IMR-90 (cell line): ENCODE results near the gene IL18BP. TPM values are rescaled to one million over a fixed set of nuclear protein-coding genes. Genes with fewer than 3 reads are reported as not detected.

Experiments used
- ATAC-seq: fragments of 200-7000 bp; cut with Tn5 transposase; 2 replicates; pipeline ENCODE4 v1.9.1; 2020; ENCODE audit warnings: low read depth, mild to moderate bottlenecking, moderate library complexity
- BruUV-seq: library from RNA; stranded (reverse); fragments of 400-500 nt; replicated peaks from 2 replicates; lab custom pipeline; 2021; lab: Mats Ljungman, UMichigan
- CTCF ChIA-PET: fragments of 300-600 bp; formaldehyde crosslinking; extraction: SDS; loops from one replicate; lab custom pipeline; 2021; ENCODE audit warnings: antibody characterized with exemption; lab: Yijun Ruan, JAX
- POLR2A ChIA-PET: fragments of 300-600 bp; sonication (Branson Sonifier 250); formaldehyde crosslinking; loops from one replicate; lab custom pipeline; 2022; ENCODE audit warnings: antibody characterized with exemption; ENCODE audit not compliant: unreplicated experiment; lab: Charles Lee
- DNase-seq: peaks from one replicate; pipeline ENCODE4 v3.0.0; 2013
- H2AFZ ChIP-seq: replicated peaks from 2 replicates; pipeline ENCODE3; 2013; ENCODE audit warnings: low read length, mild to moderate bottlenecking; ENCODE audit not compliant: poor library complexity
- H2AK5ac ChIP-seq: 2 replicates; pipeline ENCODE4 v1.6.1; 2013; ENCODE audit warnings: low read depth, low read length, inconsistent platforms
- H2AK9ac ChIP-seq: replicated peaks from 2 replicates; pipeline ENCODE3; 2013; ENCODE audit warnings: mild to moderate bottlenecking, low read depth, low read length, moderate library complexity; ENCODE audit not compliant: poor library complexity
- H2BK120ac ChIP-seq: 2 replicates; pipeline ENCODE4 v1.6.1; 2013; ENCODE audit warnings: low read depth, low read length, inconsistent platforms
- H2BK15ac ChIP-seq: 3 replicates; pipeline ENCODE4 v1.6.1; 2013; ENCODE audit warnings: low read depth, low read length, inconsistent platforms
- H2BK20ac ChIP-seq: 2 replicates; pipeline ENCODE4 v1.6.1; 2013; ENCODE audit warnings: low read depth, mild to moderate bottlenecking, inconsistent platforms, low read length, moderate library complexity
- H2BK5ac ChIP-seq: 2 replicates; pipeline ENCODE4 v1.6.1; 2013; ENCODE audit warnings: mild to moderate bottlenecking, low read depth, low read length, inconsistent platforms; ENCODE audit not compliant: poor library complexity, severe bottlenecking
- H3K14ac ChIP-seq: replicated peaks from 2 replicates; pipeline ENCODE4 v1.6.1; 2013; ENCODE audit warnings: low read depth, low read length, inconsistent platforms
- H3K18ac ChIP-seq: 2 replicates; pipeline ENCODE4 v1.6.1; 2013; ENCODE audit warnings: low read depth, low read length, control low read depth
- H3K23ac ChIP-seq: 2 replicates; pipeline ENCODE4 v1.6.1; 2013; ENCODE audit warnings: low read depth, low read length, inconsistent platforms
- H3K27ac ChIP-seq: 2 replicates; pipeline ENCODE4 v1.5.1; 2013; ENCODE audit warnings: mild to moderate bottlenecking, control low read depth, low read length; ENCODE audit not compliant: insufficient read depth
- H3K27me3 ChIP-seq: 2 replicates; pipeline ENCODE4 v1.6.1; 2013; ENCODE audit warnings: low read length; ENCODE audit not compliant: control insufficient read depth, insufficient read depth
- H3K36me3 ChIP-seq: 2 replicates; pipeline ENCODE4 v1.6.1; 2013; ENCODE audit warnings: low read length, mixed read lengths; ENCODE audit not compliant: control insufficient read depth, insufficient read depth
- H3K4ac ChIP-seq: 2 replicates; pipeline ENCODE4 v1.6.1; 2013; ENCODE audit warnings: low read depth, low read length, inconsistent platforms
- H3K4me1 ChIP-seq: 2 replicates; pipeline ENCODE4 v1.6.1; 2013; ENCODE audit warnings: low read length, mixed read lengths; ENCODE audit not compliant: control insufficient read depth, insufficient read depth
- H3K4me2 ChIP-seq: 2 replicates; pipeline ENCODE4 v1.6.1; 2013; ENCODE audit warnings: low read depth, mild to moderate bottlenecking, control low read depth, low read length, moderate library complexity
- H3K4me3 ChIP-seq: 2 replicates; pipeline ENCODE4 v1.5.1; 2013; ENCODE audit warnings: low read depth, mild to moderate bottlenecking, control low read depth, low read length, moderate library complexity; ENCODE audit not compliant: insufficient read depth
- H3K56ac ChIP-seq: 2 replicates; pipeline ENCODE4 v1.6.1; 2013; ENCODE audit warnings: low read length, inconsistent platforms; ENCODE audit not compliant: insufficient read depth; ENCODE audit errors: extremely low read depth
- H3K79me1 ChIP-seq, 2 experiments: 2 replicates each; pipeline ENCODE4 v1.6.1; 2013; ENCODE audit warnings: low read length in 2 of 2, inconsistent platforms in 1 of 2, low read depth in 1 of 2
- H3K9ac ChIP-seq: 2 replicates; pipeline ENCODE4 v1.6.1; 2013; ENCODE audit warnings: low read depth, low read length, control low read depth
- H3K9me1 ChIP-seq: 2 replicates; pipeline ENCODE4 v1.6.1; 2013; ENCODE audit warnings: low read length, inconsistent platforms; ENCODE audit not compliant: insufficient read depth
- H3K9me3 ChIP-seq: 2 replicates; pipeline ENCODE4 v1.6.1; 2013; ENCODE audit warnings: low read length; ENCODE audit not compliant: control insufficient read depth, insufficient read depth
- H4K20me1 ChIP-seq: 2 replicates; pipeline ENCODE4 v1.6.1; 2013; ENCODE audit warnings: low read length, inconsistent platforms; ENCODE audit not compliant: insufficient read depth
- H4K5ac ChIP-seq: 2 replicates; pipeline ENCODE4 v1.6.1; 2013; ENCODE audit warnings: mild to moderate bottlenecking, low read depth, low read length, control low read depth
- H4K8ac ChIP-seq, 2 experiments: 2 replicates each; pipeline ENCODE4 v1.6.1; 2013; ENCODE audit warnings: low read depth in 2 of 2, low read length in 2 of 2, control low read depth in 1 of 2, inconsistent platforms in 1 of 2
- H4K91ac ChIP-seq: 2 replicates; pipeline ENCODE4 v1.6.1; 2013; ENCODE audit warnings: low read depth, low read length, inconsistent platforms; ENCODE audit not compliant: insufficient read depth
- BHLHE40 ChIP-seq: fragments of 150-350 bp; IDR thresholded peaks from 2 replicates; pipeline ENCODE4 v1.6.1; 2016; ENCODE audit warnings: mild to moderate bottlenecking, low read depth, low read length
- CEBPB ChIP-seq: IDR thresholded peaks from 2 replicates; pipeline ENCODE4 v1.6.1; 2012; ENCODE audit warnings: low read depth, low read length, improper control_type of control experiment
- CHD1 ChIP-seq: IDR thresholded peaks from 2 replicates; pipeline ENCODE4 v1.6.1; 2012; ENCODE audit warnings: low read depth, low read length, improper control_type of control experiment
- CTCF ChIP-seq: conservative IDR thresholded peaks from 2 replicates; pipeline ENCODE4 v1.5.1; 2012; ENCODE audit warnings: mild to moderate bottlenecking, low read depth, low read length, improper control_type of control experiment
- ELK1 ChIP-seq: fragments of 150-350 bp; IDR thresholded peaks from 2 replicates; pipeline ENCODE4 v1.6.1; 2016; ENCODE audit warnings: low read depth, mild to moderate bottlenecking, low read length, moderate library complexity, borderline replicate concordance
- FOS ChIP-seq: fragments of 150-350 bp; IDR thresholded peaks from 2 replicates; pipeline ENCODE4 v1.6.1; 2016; ENCODE audit warnings: low read depth, low read length
- MAFK ChIP-seq: IDR thresholded peaks from 2 replicates; pipeline ENCODE4 v1.6.1; 2012; ENCODE audit warnings: low read depth, low read length, improper control_type of control experiment
- MAZ ChIP-seq: IDR thresholded peaks from 2 replicates; pipeline ENCODE4 v1.6.1; 2012; ENCODE audit warnings: low read depth, mild to moderate bottlenecking, low read length, improper control_type of control experiment, moderate library complexity, borderline replicate concordance
- MXI1 ChIP-seq: IDR thresholded peaks from 2 replicates; pipeline ENCODE4 v1.6.1; 2012; ENCODE audit warnings: low read depth, mild to moderate bottlenecking, low read length, moderate library complexity, borderline replicate concordance
- NFE2L2 ChIP-seq: fragments of 150-350 bp; IDR thresholded peaks from 2 replicates; pipeline ENCODE4 v1.6.1; 2016; ENCODE audit warnings: low read depth, mild to moderate bottlenecking, low read length
- POLR2A ChIP-seq: IDR thresholded peaks from 2 replicates; pipeline ENCODE4 v1.6.1; 2012; ENCODE audit warnings: mild to moderate bottlenecking, low read depth, low read length
- RAD21 ChIP-seq: IDR thresholded peaks from 2 replicates; pipeline ENCODE4 v1.6.1; 2012; ENCODE audit warnings: low read length, improper control_type of control experiment
- RCOR1 ChIP-seq: IDR thresholded peaks from 2 replicates; pipeline ENCODE4 v1.6.1; 2012; ENCODE audit warnings: mild to moderate bottlenecking, low read length, improper control_type of control experiment; ENCODE audit not compliant: insufficient replicate concordance
- SMC3 ChIP-seq: fragments of 150-350 bp; IDR thresholded peaks from 2 replicates; pipeline ENCODE4 v1.6.1; 2016; ENCODE audit warnings: low read depth, mild to moderate bottlenecking, antibody characterized with exemption, low read length, moderate library complexity
- USF2 ChIP-seq: fragments of 150-350 bp; IDR thresholded peaks from 2 replicates; pipeline ENCODE4 v1.6.1; 2017; ENCODE audit warnings: mild to moderate bottlenecking, antibody characterized with exemption, low read length, low read depth
- WGBS, 2 experiments: methylation state at CpG; one replicate each; pipeline versions ENCODE4 v1.1.5 to v1.1.7; 2013; ENCODE audit warnings: missing lambda C conversion rate in 2 of 2; ENCODE audit not compliant: insufficient read length in 1 of 2; ENCODE audit errors: extremely low coverage in 2 of 2; 5-methylcytosine and 5-hydroxymethylcytosine counted together
- dilution Hi-C: fragments of 300-500 bp; cut with HindIII; formaldehyde crosslinking; loops from one replicate; pipeline ENCODE4 v1.14.3; 2018; ENCODE audit warnings: low sequenced_read_pairs; ENCODE audit not compliant: unreplicated experiment
- in situ Hi-C: fragments of 300-500 bp; cut with MboI; formaldehyde crosslinking; loops from 3 replicates; pipeline ENCODE4 v1.14.3; 2019; ENCODE audit warnings: low sequenced_read_pairs, inconsistent platforms, mixed read lengths
- intact Hi-C: fragments of 100-400 bp; cut with micrococcal nuclease; formaldehyde crosslinking; loops from 2 replicates; pipeline ENCODE4 v1.10.0; 2022
- polyA plus RNA-seq, 3 experiments: library from polyadenylated mRNA; depleted of rRNA; stranded (reverse); fragments of >200 nt; gene quantifications; 2 replicates each; pipeline ENCODE4 v1.2.3, GENCODE V29; 2012; ENCODE audit warnings: low replicate concordance in 1 of 3
- total RNA-seq: library from RNA; depleted of rRNA; stranded (reverse); fragments of >200 nt; gene quantifications from 2 replicates; pipeline ENCODE4 v1.2.3, GENCODE V29; 2012

Gene IL18BP
- total and polyA plus RNA-seq, 2 of the 4 experiments (the other 2 are of a cell fraction) = 0.90 to 3.2 TPM

GRCh38 chr11:72005347-72006260 lies 6.9 kb downstream of the IL18BP start:
- Histone ChIP-seq H3K27me3 (no peaks in the 10 kb centered on the region), H2AFZ (no peak overlapping the region), H3K4me3 (no peak overlapping the region), H4K8ac (no peak overlapping the region), H3K9me1 (no peaks in the 10 kb centered on the region), H3K9ac (no peak overlapping the region), H3K4me1 (no peaks in the 10 kb centered on the region), H2BK20ac (no peak overlapping the region), H3K4me2 (no peak overlapping the region), H2BK15ac (no peak overlapping the region), H3K23ac (no peak overlapping the region), H4K91ac (no peak overlapping the region), H3K36me3 (peaks cover 94% of the 10 kb centered on the region), H3K14ac (no peak overlapping the region), H2AK5ac (no peak overlapping the region), H2BK120ac (no peak overlapping the region), H2BK5ac (no peak overlapping the region), H3K27ac (no peak overlapping the region), H3K56ac (no peak overlapping the region), H2AK9ac (no peak overlapping the region), H4K5ac (no peak overlapping the region), H3K79me1 (peaks cover 11 to 22% of the 10 kb centered on the region in 2 experiments; a peak in 3 of 4 replicates), H3K9me3 (no peaks in the 10 kb centered on the region), H3K18ac (no peak overlapping the region), H4K20me1 (peaks cover 29% of the 10 kb centered on the region), H3K4ac (no peak overlapping the region)
- ChIA-PET POLR2A (no interaction called here), CTCF (no interaction called here)
- BruUV-seq = no TSS peak
- 99% methylated on average over 11 of the region's 20 CpGs; no CpG with 5 or more reads in 1 of the 2 experiments for whole genome bisulfite sequencing, 2 experiments
- in situ Hi-C loops (no loop called here), dilution Hi-C loops (no loop called here), intact Hi-C loops (no loop called here)
- ATAC-seq = no peak
- no peak for DNase-seq
- TF ChIP-seq BHLHE40 (no peak), NFE2L2 (no peak), SMC3 (no peak), POLR2A (no peak), MXI1 (no peak), RCOR1 (no peak), CTCF (no peak), FOS (no peak), ELK1 (no peak), MAFK (no peak), CHD1 (no peak), RAD21 (no peak), USF2 (no peak), CEBPB (no peak), MAZ (no peak)
